SHP77 (cell line): Measurements from ENCODE around the gene TLX1.

ENCODE experiments used
- DNase-seq, 2 experiments: peaks; one replicate each; lab custom pipeline; 2025; lab: John Stamatoyannopoulos, UW

TLX1 gene

DNA sequence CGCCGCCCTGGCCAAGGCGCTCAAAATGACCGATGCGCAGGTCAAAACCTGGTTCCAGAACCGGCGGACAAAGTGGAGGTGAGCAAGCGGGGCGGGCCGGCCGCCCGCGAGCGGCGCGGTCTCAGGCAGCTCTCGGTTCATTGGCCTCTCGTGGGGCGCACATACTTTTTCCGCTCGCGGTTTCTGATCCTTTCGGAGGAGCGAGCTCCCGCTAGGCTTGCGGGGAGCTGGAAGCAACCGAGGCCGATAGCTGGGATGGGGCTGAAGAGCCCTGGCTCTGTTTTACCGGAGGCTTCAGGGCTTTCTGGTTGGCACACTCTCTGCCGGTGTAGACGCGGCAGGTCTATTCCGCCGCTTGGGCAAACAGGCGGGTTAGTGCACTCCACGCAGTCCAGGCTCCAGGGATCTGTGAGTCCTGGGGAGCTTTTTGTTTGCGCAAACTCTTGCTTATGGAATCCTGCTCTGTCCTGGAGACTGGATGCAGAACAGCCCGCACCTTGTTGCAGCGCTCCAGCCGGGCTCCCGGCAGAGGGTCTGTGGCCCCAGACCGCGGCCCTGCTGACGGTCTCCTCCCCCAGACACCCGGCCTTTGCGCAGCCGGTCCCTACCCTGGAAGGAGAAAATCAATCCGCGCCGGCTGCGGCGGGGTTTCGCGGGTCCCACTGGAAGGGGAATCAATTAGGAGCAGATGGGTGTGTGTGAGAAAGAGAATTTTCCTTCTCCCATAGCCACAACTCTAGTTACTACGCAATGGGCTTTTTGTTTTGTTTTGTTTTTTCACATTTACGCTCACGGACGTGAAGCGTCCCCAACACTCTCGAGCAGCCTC, 3.4 kb downstream of the TLX1 start:
- no peak for DNase-seq

DNA sequence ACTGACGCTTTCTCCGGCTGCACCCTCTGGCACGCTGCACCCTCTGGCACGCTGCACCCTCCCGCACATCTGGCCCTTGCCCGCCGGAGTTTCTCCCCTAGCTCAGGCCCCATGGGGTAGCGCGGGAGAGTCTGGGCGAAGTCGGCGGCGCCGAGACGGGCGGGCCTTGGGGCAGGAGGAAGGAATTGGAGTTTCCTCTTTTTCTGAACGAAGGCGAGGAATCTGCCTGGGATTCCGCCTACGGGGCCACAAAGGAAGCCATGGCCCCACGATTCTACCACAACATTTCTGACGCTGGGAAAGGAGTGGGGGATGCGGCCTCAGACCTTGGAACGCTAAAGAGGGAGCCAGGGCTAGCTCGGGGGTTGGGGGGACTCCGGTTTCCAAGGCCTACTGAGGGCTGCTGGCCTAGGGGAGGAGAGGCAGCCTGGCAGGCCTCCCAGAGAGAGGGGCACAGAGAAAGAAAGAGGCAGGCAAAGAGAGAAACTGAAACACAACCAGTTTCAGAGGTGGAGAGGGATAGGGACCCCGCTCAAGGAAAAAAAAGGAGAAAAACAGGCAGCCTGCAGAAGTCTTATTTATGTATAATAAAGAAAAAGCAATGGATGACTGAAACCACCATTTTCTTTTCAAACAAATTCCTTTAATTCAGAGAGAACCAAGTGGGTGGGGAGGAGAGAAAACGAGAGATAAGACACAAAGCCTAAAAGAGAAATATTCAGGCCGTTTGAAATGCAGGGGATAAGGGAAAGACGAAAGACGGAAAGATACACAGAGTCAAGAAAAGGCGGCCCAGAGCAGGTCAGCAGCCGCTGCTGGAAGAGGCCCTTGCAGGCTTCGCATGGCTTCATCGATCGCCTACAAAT, 4.3 kb downstream of the TLX1 start:
- DNase-seq, result no peak

DNA sequence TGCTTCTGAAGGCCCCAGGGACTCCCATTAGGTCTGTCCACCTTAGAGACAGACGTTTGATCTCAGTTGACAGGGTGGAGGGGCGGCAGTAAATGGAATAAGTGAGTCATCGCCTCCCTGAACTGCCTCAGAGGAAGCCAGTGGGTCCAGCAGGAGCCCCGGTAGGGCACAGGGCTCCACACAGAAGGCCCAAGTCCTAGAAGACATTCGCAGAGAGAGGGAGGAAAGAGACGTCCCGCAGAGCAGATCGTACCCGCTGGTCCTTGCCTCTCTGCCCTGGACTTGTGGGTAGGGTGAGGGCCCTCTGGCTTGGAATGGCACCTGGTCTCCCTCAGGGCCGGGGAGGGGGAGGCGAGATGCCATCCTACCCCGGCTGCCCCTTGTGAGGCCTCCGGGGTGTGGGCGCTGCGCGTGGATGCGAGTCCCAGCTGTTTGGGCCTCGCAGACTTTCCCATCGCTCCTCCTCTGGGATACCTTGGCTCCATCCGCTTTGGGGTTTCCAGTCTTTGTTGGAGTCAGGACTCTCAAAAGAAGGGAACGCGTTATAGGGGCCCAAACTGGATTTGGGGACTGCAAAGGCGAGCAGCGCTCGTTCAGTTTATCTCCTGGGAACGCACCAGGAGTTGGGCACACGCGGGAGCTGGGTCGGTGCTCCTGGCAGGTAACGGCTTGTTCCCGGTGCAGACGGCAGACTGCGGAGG, 5.1 kb downstream of the TLX1 start:
- DNase-seq, result no peak

DNA sequence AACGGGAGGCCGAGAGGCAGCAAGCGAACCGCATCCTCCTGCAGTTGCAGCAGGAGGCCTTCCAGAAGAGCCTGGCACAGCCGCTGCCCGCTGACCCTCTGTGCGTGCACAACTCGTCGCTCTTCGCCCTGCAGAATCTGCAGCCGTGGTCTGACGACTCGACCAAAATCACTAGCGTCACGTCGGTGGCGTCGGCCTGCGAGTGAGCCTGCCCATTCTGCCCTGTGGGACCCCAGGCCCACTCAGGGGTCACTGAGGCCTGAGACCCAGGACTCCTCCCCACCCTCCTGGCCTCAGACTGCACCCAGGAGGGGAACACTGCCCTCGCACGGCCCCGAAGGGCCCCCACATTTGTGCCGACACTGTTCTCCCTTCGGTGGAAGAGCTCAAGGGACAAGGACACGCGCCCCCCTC, 5.6 kb downstream of the TLX1 start:
- DNase-seq, result no peak

DNA sequence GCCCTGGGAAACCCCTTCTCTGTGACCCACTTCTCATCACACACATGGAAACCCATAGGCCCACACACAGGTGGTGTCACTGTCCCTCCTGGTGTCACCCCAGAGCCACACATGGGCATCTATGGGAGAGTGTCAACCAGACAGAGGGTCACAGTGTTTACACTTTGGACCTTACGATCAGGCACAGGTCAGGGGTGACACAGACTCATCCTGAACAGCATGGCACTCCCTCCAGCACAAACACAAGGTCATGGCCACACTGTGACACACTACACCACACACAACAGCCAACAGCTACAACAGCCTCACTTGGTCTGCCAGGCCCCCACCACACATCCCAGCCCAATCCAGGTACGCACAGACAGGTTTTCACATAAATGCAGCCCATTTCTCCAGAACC, 6.2 kb downstream of the TLX1 start:
- no peak for DNase-seq

DNA sequence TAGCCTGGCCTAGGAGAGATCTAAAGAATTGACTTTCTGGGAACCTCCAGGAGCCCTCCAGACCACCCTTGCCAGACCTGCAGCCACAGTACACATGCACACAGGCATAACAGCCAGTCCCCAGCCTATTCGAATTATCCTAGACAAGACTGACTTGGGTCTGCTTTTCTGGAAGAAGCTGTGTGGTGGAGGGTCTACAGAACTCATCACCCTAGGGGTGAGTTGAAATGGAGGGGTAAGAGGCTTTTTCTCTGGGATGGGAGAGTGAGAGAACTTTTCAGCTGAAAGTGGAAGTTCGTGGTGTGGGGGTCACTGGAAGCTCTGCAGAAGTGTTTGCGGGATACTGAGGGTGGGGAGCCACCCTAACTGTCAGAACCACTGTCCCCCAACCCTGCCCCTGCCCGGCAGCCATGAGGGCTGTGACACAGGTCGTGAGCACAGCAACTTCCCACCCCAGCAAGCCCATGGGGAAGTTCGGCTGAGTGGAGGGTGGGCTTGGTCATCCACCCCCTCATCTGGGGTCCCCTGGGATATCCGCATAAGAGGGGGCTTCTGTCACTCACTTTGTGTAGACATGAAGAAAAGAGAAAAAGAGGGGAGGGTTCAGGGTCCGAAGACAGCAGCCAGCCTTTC, 7.8 kb downstream of the TLX1 start:
- no peak for DNase-seq

DNA sequence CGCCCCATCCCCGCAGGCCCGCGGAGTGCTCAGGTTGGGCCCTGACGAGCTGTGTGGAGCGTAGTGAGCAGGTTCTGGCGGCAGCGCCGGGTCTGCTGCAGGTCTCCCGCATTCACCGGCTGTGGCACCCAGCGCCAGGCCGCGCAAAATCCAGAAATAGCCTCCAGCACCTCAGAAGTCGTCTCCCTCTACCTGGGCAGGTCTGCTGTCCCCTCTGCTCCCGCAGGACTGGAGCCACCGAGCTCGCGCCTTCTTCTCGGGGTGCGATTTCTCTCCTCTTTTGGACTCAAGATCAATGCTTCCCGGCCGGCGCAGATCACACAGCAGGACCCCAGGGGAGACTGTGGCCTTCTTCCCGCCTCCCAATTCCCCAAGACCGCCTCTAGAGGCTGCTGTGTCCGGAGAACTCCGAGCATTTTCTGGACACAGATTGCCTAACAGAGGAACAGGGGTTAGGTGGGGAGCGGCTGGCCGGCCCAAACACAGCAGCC, 8.4 kb downstream of the TLX1 start:
- DNase-seq, result no peak

DNA sequence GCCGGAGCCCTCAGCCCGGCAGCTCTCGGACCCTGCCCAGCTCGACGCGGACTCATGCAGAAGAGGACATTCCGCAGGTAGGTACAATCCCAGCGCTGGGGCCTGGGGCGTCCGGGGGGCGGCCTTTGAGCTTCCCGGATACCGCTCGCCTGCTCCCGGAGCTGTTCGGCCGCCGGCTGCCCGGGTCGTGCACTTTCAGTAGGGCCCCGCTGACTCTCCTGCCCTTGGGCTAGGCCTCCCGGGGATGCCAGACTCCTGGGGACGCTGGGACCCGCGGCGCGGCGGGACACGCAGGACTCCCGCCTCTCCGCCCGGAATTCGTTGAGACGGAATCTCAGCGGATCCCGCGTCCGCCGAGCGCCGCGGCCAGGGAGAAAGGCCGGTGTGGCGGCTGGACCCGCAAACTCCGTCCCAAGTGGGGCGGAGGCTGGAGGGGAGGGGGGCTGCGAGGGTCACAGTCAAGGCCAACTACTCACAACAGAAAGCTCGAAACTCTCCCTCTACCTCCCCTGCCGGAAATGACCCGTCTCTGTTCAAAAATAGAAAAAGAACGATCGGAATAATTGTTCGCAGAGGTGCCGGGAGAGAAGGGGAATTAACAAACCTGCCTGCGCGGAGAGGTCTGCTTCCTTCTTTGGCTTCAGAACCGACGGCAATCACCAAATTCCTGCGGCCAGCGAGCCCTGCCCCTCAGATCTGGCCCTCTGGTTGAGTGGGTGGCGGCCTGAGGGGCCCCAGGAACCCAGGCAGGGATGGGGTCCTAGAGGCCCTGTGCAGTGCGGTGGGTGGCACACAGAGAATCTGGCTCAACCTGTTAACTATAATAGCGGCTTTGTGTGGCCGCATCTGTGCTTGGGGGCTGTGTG, 9.2 kb downstream of the TLX1 start:
- no peak for DNase-seq

DNA sequence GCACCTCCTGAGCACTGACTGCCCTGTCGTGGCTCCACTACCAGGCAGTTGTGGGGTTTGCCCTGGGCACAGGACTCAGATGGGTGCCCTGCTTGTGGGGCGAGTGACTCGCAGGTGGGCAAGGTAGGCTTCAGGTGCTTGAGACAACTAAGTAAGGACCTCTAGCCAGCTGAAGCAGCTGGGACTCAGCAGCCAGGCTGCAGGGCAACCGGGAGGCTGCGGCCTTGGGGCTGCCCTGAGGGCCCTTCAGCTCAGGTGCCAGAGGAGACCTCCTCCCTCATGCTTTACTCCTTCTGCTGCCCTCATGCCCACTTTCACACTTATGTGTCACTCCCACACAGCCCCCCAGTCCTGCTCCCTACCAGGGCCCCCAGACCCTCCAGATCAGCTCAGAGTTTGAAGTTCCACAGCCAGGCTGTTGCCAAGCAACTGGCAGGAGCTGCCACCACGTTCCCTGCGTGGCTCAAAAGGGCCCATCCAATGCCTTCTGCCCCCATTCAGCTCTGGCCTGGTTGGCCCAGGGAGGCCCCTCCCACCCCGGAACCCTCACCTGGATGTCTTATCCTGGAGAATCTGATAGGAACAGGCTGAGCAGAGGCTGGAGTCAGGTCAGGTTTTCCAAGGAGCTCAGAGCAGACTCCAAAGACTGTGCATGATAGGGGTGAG, 10.0 kb downstream of the TLX1 start:
- no peak for DNase-seq

DNA sequence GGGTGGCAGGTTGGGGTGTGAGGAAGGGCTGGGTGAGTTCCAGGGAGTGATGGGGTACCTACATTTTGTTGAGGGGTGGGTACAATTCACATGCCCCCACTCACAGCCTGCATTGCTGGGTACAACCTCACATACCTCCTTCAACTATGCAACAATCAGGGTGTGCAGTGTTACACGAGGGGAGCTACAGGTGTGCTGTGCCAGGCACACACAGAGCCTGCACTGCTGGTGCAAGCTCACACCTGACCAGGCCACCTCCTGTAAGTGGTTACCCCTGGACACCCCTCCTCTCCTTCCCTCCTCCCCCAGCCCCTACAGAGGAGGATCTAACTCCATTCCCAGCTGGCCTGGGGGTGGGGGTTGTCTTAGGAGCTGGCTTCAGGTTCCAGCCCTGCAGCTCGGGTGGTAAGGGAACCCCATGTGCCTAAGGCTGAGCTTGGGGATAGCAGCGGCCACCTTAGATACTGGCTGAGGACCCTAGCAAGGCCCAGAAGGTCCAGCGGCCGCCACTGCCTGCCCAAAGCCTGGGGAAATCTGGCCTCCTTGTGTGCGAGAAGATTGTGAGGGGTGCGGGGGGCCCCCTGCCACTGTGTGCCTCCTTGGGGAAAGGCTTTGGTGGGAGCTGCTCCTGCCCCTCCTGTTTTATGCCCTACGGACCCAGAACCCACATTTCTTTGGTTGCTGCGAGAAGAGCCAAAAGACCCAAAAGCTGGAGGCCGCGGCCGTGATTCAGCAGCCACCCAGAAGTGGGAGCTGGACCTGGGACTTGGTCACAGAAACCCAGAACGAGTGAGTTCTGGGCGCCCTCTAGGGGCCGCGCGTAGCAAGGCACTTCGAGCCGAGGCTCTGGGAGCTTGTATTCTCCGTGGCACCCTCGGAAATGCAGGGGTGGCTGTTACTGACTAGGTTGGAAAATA, 10.8 kb downstream of the TLX1 start:
- peak; percentile 79 to 82 for DNase-seq

DNA sequence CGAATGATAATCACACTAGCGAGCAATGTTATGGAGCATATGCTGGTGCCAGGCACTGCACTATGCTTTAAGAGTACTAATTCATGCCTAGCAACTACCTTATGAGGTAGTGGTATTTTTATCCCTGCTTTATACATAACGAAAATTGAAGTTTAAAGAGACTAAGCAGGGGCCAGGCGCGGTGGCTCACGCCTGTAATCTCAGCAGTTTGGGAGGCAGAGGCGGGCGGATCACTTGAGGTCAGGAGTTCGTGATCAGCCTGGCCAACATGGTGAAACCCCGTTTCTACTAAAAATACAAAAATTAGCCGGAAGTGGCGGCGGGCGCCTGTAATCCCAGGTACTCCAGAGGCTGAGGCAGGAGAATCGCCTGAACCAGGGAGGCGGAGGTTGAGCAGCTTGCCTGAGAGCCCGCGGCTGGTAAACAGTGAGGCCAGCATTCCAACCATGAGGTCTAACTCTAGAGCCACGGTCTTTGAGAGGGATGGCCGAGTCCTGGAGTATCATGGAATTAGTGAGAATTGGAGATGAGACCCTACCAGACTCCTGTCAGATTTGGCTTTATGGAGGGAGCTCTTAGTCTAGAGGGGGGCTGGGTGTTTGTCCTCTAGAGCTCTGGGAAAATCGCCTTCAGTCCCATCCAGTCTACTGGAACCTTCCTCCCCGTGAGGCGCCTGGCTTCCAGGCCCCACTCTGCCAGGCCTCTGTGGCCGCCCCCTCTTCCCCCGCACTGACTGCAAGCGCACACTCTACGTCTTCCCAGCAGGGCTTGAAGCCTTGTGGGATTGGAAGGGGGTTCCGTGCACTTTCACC, 11.6 kb downstream of the TLX1 start:
- DNase-seq, result no peak

DNA sequence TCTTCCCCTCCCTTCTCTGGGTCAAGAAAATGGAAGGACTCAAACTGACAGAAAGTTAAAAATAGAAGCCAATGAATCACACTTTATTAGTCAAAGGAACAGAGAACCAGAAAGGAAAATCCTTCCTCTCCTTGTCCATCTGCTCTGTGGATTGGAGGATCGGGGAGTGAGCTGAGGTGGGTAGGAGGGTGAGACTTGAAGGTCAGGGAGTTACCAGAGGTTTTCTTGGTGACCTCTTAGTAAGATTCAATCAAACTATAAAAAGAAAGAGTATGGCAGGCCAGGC, 12.2 kb downstream of the TLX1 start:
- no peak for DNase-seq

DNA sequence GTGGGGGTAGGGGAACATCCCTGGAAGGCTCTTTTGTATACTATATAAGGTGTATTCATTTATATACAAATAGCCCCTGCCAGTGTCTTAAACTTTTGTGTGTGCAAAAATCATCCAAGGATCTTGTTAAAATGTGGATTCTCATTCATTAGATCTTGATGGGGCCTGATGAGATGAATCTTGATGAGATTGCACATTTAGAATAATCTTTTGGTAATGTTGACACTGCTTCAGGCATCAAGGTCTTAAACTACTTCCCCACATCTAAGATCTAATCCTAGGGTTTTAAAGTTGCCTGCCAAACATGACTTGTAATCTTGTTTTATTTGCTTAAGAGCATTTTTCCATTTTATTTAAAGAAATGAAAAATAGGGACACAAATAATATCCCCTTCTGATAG, 13.0 kb downstream of the TLX1 start:
- no peak for DNase-seq

DNA sequence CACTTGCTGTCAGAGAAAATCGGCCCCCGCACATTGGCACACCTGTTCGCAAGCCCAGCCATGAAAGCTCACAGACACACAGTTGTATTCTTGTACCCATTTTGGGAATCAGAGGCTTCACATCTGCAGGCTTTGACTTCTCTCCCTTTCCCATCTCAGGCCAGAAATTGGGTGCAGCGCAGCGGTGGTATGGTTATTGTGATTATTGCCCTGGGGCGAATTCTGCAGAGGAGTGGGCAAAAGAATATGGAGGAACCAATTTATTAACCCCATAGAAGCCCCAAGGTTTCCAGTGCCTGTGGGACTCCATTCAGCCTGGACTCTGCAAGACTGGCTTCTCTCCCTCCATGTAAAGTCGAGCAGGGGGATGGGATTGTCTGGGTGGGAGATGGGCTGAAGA, 14.0 kb downstream of the TLX1 start:
- no peak for DNase-seq

DNA sequence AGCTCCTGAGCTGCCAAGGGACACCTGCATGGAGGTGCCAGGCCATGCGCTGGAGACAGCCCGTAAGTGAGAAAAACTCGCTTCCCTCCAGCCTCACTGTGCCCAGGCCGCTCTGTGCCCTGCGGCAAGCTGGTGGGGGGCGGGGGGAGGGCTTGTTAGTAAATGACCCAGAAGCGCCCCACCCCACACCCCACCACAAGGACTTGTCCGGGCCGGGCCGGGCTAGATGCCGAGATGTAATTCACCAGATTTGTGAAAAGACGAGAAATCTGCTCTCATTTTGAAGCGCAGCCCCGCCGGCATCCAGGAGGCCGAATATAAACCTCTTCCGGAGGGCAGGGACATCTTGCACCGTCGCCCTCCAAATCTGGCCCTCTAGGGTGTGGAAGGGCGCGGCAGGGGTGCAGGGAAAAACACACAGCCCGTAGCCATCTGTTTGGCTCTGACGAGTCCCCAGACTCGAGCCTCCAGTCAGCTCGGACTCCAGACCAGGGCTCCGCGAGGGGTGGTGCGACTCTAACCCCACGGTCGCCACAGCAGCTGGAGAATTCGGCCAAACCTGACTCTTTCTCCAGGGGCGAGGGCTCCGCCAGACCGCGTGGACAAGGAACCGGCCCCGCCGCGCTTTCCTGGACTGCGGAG, 14.8 kb downstream of the TLX1 start:
- DNase-seq, result no peak

DNA sequence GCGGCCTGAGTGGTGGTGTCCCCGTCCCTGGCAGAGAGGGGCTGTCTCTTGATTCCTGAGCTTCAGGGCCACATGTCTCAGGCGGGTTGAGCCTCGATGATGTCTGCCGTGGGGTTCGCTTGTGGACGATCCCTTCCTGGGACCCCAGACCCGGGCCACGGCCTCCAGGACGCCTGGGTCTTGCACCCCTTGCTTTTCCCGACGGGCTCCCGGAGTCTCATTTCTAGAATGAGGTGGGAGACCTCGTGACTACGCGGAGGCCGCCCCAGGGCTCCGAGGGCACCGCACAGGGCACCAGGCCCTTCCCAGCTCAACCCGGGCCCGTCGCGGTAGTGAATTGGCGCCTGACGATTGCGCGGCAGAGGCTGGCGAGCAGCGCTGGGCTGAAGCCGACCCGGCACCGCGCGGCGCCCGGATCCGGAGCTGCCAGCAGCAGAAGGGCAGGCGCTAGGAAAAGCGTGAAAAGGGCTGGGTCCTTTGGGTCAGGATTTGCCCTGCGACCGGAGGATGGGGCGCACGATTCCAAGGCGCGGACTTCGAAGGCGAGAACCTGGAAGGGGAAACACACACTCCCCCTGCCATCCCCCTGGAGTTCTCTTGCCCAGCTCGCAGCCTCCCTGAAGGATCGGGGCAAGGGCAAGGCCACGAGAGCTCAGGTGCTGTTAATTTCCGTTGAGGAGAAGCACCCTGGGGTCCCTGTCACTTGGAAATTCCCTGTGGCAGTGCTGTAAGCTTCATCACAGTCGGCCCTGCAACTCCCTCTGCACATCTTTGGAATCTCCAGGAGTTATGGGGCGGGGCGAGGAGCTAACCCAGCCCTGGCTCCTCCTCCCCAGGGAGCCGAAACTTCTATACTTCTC, 15.5 kb downstream of the TLX1 start:
- no peak for DNase-seq

DNA sequence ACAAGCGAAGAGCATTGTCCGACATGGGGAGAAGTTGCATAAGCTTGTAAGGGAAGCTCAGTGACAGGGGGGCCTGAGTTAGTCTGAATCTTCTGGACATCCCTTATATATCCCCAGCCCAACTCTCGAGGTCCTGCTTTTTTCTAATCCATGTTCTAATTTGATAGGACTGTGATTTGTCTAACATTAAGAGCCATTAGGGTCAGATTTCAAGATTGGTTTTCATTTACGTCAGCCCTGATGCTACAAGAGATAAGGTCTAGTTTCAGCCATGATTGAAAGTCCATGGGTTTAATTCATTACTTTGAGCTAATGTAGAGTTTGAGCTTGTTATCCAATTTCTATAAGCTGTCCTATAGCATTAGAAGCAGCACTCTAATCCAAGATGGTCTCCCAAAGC, 20.3 kb downstream of the TLX1 start:
- DNase-seq, result no peak
